GM19193 (cell line): ENCODE data around the gene ACYP2.

Source experiments
- POLR2A ChIP-seq: IDR thresholded peaks from 4 replicates; pipeline ENCODE4 v1.6.1; 2011; ENCODE audit not compliant: insufficient read depth, insufficient read length; ENCODE audit errors: extremely low read depth

Gene ACYP2

GRCh38 chr2:54233832-54234649, 118.6 kb downstream of the ACYP2 start:
- no peak for TF ChIP-seq POLR2A

- no peak for TF ChIP-seq POLR2A
These were observed 122.0 kb downstream of the ACYP2 start for GRCh38 chr2:54237428-54237827.

GRCh38 chr2:54239427-54239826, 124.0 kb downstream of the ACYP2 start:
- TF ChIP-seq POLR2A = no peak

DNA sequence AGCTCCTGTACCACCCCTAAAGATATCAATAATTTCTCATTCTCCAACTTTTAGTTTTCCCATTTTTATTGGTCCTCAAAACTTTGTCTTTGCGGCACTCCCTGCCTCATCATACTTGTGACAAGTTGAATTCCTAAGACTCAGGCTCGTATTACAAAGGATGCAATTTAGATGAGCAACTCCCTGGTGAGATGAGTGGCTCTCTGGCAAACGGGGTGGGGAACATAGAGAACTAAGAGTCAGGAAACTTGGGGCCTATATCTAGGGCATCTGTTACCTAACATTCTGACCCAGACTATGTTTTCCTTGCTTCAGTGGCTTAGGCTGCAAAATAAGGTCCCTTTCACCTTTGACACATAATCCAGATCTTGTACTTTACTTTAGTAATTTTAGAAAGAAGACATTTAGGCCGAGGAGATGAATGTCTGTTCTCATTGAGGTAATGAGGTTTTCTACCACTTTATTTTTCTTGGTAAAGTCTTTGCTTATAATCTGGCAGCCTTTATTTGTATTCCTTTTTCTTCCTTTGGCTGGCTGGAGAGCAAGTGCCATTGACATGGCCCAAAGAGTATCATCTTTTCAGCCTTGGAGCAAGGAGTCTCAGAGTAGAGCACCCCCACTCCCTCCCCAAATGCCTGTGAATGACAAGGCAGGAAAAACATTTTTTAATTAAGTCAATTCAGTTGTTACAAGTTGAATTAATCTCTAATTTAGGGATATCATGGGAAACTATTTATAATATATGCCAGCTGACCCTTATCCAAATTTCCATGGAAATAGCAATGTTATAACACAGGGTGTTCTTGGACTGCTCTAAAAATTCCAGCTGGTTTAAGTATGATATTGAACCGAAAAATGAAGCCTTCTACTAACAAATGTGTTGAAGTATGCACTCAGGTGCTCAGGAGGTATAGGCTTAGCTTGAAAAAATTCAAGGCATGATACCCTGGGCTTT, 125.4 kb downstream of the ACYP2 start:
- no peak for TF ChIP-seq POLR2A

GRCh38 chr2:54247115-54247514, 131.7 kb downstream of the ACYP2 start:
- no peak for TF ChIP-seq POLR2A

- TF ChIP-seq POLR2A = no peak
These were observed 134.2 kb downstream of the ACYP2 start for GRCh38 chr2:54249629-54250028.

GRCh38 chr2:54254180-54254579, 138.8 kb downstream of the ACYP2 start:
- TF ChIP-seq POLR2A = no peak

- no peak for TF ChIP-seq POLR2A
These were observed 140.0 kb downstream of the ACYP2 start for GRCh38 chr2:54255230-54256090.

DNA sequence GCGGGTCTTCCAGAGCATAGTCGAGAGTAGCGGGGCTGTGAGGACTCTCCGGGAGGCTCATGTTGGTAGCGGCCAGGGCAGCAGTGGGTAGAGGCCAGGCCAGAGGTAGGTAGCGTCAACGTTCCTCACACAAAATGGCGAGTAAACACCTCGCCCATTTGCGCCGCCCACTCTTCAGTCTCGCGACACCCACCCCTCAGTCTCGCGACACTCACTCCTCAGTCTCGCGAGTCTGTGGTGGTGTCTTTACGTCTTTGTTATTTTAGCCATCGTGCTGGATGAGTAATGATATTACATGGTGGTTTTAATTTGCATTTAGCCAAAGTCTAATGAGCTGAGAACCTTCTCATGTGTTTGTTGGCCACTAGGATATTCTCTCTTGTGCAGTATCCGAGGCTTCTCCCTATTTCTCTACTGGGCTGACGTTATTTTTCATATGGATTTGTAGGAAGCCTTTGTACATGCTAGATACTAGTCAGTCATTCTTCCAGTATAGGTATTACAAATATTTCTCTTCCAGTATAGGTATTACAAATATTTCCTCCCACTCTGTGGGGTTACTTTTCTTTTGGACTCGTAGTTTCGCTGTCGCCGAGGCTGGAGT, 140.8 kb downstream of the ACYP2 start, which contains the start of gene TSPYL6:
Gene TSPYL6, minus strand, starts transcription at position 139 of the 604 bp plus-strand sequence. Its CDS starts 78 bp downstream, at position 61.
- TF ChIP-seq POLR2A = no peak

GRCh38 chr2:54258166-54258565, 142.8 kb downstream of the ACYP2 start:
- TF ChIP-seq POLR2A = no peak

- TF ChIP-seq POLR2A = no peak
These were observed 144.2 kb downstream of the ACYP2 start for GRCh38 chr2:54259413-54260240.

- TF ChIP-seq POLR2A = no peak
These were observed 144.8 kb downstream of the ACYP2 start for GRCh38 chr2:54260241-54260595.

DNA sequence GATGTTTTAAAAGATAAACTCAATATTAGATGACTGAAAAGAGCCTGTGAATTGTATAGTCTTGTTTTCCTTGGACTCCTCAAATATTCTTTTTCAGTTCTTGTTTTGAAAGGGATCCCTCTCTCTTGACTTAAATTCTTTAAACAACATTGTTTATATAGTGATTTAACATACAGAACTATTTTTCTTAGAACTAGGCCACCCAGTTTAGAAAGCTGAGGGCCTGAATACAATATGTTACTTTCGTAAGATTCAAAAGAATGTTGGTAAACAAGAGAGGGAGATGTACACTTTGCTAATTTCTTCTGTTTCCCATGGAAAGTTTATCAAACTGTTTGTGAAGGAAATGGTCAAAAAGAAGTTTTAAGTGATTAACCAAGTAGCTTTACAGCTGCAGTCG, 146.1 kb downstream of the ACYP2 start:
- TF ChIP-seq POLR2A = no peak

- no peak for TF ChIP-seq POLR2A
These were observed 146.8 kb downstream of the ACYP2 start for GRCh38 chr2:54262015-54262765.
